UCSD-AML1 (cell line): ENCODE data around the gene LLPH.

Experiments
- DNase-seq: peaks from one replicate; lab custom pipeline; 2025; ENCODE audit not compliant: unreplicated experiment; lab: John Stamatoyannopoulos, UW

LLPH gene

GRCh38 chr12:66092559-66093269 is 37.8 kb downstream of the LLPH start:
- DNase-seq, result no peak

DNA sequence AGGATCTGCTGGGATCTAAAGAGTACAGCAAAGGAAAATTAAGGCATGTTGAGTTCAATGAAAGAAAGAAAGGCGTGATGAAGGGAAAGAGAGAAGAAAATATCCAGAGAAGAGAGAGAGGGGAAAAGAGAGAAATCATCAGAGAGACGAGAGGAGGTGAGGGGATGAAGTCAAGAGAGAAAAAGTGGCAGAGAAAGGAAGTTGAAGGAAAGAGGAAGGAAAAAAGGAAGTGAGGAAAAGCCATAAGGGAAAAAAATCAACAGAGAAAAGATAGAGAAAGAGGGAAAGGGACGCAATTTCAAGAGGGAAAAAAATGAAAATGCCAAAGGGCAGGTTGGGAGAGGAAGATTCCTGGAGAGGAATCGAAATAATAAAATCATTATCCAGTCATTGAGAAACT is 40.4 kb downstream of the LLPH start:
- DNase-seq, result no peak

GRCh38 chr12:66087365-66087943 is 43.1 kb downstream of the LLPH start:
- peak; percentile 33 for DNase-seq

- DNase-seq, result no peak
These were observed 44.6 kb downstream of the LLPH start for GRCh38 chr12:66085998-66086397.

DNA sequence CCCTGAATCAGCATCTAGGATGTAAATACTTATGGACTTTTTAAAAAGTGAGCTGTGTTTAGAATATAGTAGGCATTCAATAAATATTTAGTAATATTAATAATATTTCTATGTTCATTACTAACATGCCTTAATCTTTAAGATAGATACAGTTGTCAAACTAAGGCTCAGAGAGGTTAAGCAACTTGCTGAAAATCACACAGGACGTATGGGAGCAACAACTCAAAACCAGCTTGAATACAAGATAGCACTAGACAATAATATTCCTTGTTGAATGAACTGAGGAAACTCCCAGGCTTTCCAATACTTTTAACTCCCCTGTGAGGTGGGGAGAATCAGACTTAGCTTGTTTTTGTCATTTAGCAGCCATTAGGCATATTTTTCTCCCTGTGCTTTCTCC is 45.3 kb downstream of the LLPH start:
- DNase-seq, result no peak

DNA sequence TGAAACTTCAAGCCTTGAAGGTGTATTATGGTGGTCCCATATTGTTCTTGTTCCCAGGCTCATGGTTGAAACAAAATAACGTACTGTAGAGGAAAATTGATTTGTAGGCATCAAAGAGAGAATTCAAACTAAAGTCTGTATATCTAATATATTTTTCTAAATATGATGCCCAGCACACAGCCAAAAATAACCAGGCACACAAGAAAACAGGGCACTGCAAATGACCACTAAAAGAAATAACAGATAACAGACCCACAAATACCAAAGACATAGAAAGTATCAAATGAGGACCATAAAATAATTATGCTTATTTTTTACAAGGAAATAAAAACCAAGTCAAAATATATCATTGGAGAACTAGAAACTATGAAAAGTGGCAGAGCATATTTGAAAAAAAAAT is 46.8 kb downstream of the LLPH start:
- DNase-seq, result no peak

DNA sequence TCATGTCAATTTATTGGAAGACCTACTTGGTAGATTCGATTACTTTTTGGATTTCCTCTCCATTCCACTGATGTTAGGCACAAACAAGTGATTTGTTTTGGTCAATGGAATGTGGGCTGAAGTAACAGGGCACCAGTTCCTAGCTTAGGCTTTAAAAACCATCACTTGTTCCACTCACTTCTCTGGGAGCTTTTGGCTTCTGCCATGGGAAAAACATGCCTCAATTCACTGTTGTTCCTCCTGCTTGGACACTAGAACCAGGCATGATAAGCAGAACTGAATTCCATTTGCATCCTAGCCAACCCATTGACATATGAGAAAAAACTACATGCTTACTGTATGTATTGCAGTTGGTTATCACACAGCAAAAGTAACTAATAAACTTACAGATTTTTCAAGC is 47.8 kb downstream of the LLPH start:
- no peak for DNase-seq

DNA sequence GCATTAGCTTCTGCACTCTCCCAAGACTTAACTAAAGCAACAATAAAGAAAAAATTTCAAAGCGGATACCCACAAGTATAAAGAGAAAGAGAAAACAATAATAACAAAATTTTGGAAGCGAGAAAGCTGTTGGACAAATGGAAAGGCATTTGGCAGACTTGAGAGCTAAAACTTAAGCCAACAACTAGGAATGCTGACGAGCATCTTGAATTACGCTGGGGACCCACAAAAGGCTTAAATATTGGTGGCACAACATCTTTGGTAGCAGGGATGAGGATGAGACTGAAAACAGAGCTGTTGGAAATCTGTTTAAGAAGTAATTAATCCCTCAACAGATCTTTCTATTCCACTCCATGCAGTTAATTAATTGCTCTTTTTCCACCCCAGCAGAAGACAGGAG is 49.8 kb downstream of the LLPH start:
- DNase-seq, result no peak

GRCh38 chr12:66077542-66077941 is 53.0 kb downstream of the LLPH start:
- DNase-seq, result no peak

DNA sequence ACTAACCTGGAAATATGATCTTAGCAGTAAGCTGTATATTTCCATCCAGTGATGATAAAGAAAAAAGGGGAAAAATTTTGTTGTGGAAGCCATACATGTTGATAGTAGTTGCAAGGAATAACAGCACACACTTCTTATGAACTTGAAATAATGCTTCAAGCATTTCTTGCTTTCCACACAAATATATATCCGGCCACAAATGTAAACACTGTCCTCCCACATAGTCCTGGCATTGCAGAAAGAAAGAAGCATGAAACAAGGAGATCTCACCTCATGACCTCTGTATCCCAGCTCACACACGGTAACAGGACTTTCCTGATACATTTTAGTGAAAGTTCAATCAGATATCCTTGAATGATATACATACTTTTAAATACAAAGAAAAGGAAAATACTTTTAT is 56.0 kb downstream of the LLPH start:
- DNase-seq, result no peak

DNA sequence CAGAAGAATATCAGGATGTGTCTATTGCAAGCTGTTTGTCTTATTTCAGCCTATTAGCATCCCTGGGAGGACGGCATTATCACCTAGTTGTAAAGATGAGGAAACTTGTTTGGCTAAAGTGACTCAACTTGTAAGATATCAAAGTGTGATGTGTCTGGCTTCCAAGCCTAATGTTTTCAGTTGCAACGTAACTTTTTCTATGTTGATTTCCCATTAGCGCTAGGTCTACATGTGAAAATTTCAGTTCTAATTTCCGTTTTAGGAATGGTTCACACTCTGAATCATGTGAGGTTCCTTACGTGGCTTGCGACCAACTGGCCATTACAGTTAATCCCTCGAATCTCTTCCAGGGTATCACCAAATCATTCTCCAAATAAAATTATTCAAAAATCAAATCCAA is 58.0 kb downstream of the LLPH start:
- DNase-seq, result no peak

- no peak for DNase-seq
These were observed 58.4 kb downstream of the LLPH start for GRCh38 chr12:66072135-66072534.

GRCh38 chr12:66071549-66071948 is 59.0 kb downstream of the LLPH start:
- no peak for DNase-seq

DNA sequence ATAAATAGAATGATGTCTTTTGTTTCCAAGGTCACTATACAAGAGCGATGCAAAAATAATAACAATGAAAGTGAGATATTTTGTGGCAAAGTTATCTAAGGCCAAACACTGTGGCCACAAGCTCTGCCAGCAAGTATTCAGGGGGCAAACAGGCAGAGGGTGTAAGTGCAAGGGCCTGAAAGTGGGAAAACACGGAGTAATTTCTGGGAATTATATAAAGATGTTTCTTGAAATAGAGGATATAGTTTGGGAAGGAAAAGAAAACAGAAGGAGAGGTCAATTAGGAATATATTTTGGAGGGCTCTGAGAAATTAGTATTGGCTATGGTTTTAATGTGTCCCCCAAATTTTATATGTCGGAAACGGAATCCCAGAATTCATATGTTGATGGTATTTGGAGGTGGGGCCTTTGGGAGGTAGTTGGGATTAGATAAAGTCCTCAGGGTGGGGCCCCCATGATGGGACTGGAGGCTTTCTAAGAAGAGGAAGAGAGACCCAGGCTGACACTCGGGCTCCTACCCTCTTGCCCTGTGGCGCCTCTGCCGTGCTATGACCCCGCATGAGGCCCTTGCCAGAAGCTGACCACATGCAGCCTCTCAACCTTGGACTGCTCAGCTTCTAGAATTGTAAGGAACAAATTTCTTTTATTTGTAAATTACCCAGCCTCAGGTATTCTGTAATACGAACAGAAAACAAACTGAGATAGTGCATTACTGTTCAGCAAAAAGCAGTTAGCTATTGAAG is 60.0 kb downstream of the LLPH start:
- no peak for DNase-seq

DNA sequence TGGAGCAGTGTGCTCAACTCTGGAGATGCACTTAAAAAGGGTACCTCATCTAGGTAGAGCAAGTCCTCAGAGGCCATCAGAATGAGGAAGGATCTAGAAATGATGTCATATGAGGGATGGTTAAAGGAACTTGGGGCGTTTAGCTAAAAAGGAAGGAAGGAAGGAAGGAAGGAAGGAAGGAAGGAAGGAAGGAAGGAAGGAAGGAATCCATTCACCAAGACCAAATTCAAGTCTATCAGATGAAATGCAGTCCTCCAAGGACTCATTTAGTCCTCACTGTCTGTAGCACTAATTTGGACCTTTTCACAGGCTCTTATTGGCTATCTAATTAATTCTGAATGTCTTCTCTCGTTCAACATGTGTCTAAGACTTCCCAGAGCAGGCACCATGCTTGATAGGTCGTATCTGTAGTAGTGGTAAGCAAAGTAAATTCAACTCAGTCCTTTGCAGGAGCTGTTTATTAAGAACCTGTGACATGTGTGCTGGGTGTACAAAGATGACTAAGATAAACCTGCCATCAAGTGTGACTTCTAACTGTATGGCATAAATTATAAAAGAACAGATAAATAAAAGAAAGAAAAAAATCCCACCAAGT is 63.5 kb downstream of the LLPH start:
- no peak for DNase-seq
